GM12865 (cell line): ENCODE results near the gene GDPD4.
A peak's percentile ranks its signal among the peaks of the same experiment; 100 is the strongest.

Source experiments
- DNase-seq: peaks from one replicate; pipeline ENCODE4 v3.0.0; 2010; ENCODE audit warnings: low read depth
- H3K4me3 ChIP-seq: 2 replicates; pipeline ENCODE4 v1.5.1; 2011; ENCODE audit warnings: mild to moderate bottlenecking, low read depth, low read length, control low read depth
- CTCF ChIP-seq: IDR thresholded peaks from 2 replicates; pipeline ENCODE4 v1.5.1; 2011; ENCODE audit warnings: low read length, control low read depth, low read depth, inconsistent platforms; ENCODE audit not compliant: insufficient read depth; ENCODE audit errors: missing control alignments

Gene GDPD4

GRCh38 chr11:77187776-77188632 lies 113.5 kb downstream of the GDPD4 start:
- peak; percentile 78 for DNase-seq
- peak; percentile 83 for TF ChIP-seq CTCF
- no peak overlapping the region for H3K4me3 ChIP-seq

- no peak for TF ChIP-seq CTCF
Measured at GRCh38 chr11:77187111-77187750, 114.3 kb downstream of the GDPD4 start.

GRCh38 chr11:77186302-77186701 lies 115.2 kb downstream of the GDPD4 start:
- TF ChIP-seq CTCF = no peak
- H3K4me3 ChIP-seq = no peak overlapping the region
- no peak for DNase-seq

More at GRCh38 chr11:77187111-77187750, 114.3 kb downstream of the GDPD4 start:
- no peak for DNase-seq
- no peak overlapping the region for H3K4me3 ChIP-seq

- H3K4me3 ChIP-seq = no peak overlapping the region
- TF ChIP-seq CTCF = no peak
- DNase-seq = no peak
Measured at GRCh38 chr11:77184136-77184860, 117.2 kb downstream of the GDPD4 start.

- DNase-seq = no peak
- TF ChIP-seq CTCF = no peak
- H3K4me3 ChIP-seq = no peak overlapping the region
Measured at GRCh38 chr11:77183431-77183984, 118.0 kb downstream of the GDPD4 start.

- TF ChIP-seq CTCF = no peak
- no peak for DNase-seq
- no peak overlapping the region for H3K4me3 ChIP-seq
Measured at GRCh38 chr11:77182542-77183430, 118.7 kb downstream of the GDPD4 start.
